Measurements from ENCODE around the gene CWC25. TPM values are rescaled to one million over a fixed set of nuclear protein-coding genes. Genes with fewer than 3 reads are reported as not detected.
A peak's percentile ranks its signal among the peaks of the same experiment; 100 is the strongest.

CWC25 gene
- total RNA-seq, 1 experiment from 2014 or later = 77.8 TPM

DNA sequence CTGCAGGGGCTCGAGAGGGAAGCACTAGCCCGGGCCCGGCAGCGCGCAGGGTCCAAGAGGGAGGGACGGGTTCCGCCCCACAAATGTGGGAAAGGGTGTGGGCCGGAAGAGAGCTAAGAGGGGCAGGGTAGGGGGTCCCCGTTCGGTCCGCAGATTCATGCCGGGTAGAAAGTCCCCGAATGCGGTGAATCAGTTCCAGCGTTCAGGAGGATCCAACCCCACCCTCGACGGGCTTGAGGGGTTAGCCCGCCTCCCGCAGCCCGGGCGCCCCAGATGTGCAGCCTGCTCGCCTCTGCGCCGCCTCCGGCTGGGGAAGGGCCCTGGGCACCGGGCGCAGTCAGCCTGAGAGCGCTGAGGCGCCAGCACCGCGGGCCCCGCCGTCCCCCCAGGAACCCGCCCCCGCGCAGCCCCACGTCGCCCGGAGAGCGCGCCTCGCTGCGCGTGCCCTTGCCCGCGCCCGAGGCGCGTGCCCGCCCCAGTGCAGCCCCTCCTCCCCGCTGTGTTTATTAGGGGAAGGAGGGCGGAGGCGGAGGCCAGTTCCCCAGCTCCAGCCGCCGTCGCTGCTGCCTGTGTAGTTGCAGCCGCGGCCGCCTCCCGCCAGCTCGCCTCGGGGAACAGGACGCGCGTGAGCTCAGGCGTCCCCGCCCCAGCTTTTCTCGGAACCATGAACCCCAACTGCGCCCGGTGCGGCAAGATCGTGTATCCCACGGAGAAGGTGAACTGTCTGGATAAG lies 44.6 kb upstream of the CWC25 start, which contains the start of gene LASP1:
Gene LASP1, plus strand, starts transcription at position 533 of the 733 bp plus-strand sequence. Its CDS starts 132 bp downstream, at position 665.
- peak within 1 kb of the TSS; percentile 97 for H3K27ac Mint-ChIP-seq (ENCODE audit: unreplicated experiment)
- BruUV-seq (replicated peaks) = no TSS peak
- H3K27me3 Mint-ChIP-seq (ENCODE audit: unreplicated experiment) = no peaks in the 10 kb centered on the region
- H3K9me3 Mint-ChIP-seq (ENCODE audit: low read depth, unreplicated experiment) = no peaks in the 10 kb centered on the region
- CTCF ChIA-PET = interaction anchor here (0.6 to 5.2 kb wide), 30 partner anchors 11 to 1097 kb away, joined by 3 to 38 read pairs (median 4); partner anchors contain the start of genes CWC25, RPL19 and RPL23
- peaks cover 58% of the 10 kb centered on the region for H3K4me1 Mint-ChIP-seq (ENCODE audit: low read depth, unreplicated experiment)
- intact Hi-C loops (cut with micrococcal nuclease; ENCODE audit: unreplicated experiment) = loop anchor here (1.0 to 5.0 kb wide), 3 partner anchors 17 to 284 kb away; partner anchors contain the start of genes PSMB3 and RPL23
- peak; percentile 100 for DNase-seq
- peaks cover 87% of the 10 kb centered on the region for H3K36me3 Mint-ChIP-seq (ENCODE audit: insufficient read depth, unreplicated experiment)
- peak within 1 kb of the TSS; percentile 95 for H3K4me3 Mint-ChIP-seq (ENCODE audit: low read depth, unreplicated experiment)
- TF ChIP-seq, protein P1, sequence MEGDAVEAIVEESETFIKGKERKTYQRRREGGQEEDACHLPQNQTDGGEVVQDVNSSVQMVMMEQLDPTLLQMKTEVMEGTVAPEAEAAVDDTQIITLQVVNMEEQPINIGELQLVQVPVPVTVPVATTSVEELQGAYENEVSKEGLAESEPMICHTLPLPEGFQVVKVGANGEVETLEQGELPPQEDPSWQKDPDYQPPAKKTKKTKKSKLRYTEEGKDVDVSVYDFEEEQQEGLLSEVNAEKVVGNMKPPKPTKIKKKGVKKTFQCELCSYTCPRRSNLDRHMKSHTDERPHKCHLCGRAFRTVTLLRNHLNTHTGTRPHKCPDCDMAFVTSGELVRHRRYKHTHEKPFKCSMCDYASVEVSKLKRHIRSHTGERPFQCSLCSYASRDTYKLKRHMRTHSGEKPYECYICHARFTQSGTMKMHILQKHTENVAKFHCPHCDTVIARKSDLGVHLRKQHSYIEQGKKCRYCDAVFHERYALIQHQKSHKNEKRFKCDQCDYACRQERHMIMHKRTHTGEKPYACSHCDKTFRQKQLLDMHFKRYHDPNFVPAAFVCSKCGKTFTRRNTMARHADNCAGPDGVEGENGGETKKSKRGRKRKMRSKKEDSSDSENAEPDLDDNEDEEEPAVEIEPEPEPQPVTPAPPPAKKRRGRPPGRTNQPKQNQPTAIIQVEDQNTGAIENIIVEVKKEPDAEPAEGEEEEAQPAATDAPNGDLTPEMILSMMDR (IDR thresholded peaks at IDR 0.05; ENCODE audit: unreplicated experiment) = no peak

DNA sequence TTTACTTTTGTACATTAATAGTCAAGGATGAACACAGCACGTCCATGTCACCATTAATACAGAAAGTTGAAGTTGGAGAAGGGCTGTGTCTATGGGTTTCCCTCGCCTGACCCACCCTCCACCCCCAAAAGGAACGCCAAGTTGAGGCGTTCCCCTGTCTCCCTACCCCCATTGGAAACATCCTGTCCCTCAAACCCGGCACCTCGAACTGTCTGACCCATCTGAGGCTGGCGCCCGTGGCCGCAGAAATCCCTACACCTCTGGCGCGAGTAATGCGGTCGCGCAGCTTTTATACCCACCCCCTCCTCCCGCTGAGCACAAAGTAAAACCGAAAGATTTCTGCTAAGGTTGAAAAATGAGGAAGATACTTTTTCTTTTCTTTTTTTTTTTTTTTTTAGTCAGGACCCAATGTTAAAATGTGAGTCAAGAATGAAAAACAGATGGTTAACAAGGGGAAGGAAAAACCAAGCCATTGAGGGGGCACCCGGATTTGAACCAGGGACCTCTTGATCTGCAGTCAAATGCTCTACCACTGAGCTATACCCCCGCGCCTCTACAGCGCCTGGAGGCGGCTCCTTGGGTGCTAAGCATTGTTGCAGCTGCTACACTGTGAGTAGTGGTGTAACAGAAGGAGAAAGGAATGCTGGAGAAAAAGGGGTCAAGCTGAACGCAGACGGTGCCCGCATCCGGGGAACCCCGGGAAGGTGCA lies 43.9 kb upstream of the CWC25 start:
- H3K27me3 Mint-ChIP-seq (ENCODE audit: unreplicated experiment) = no peaks in the 10 kb centered on the region
- BruUV-seq (replicated peaks) = no TSS peak
- H3K9me3 Mint-ChIP-seq (ENCODE audit: low read depth, unreplicated experiment) = no peaks in the 10 kb centered on the region
- TF ChIP-seq, protein P1 (IDR thresholded peaks at IDR 0.05; ENCODE audit: unreplicated experiment) = no peak
- H3K4me1 Mint-ChIP-seq (ENCODE audit: low read depth, unreplicated experiment) = peaks cover 51% of the 10 kb centered on the region
- peak overlapping the region; percentile 97 for H3K27ac Mint-ChIP-seq (ENCODE audit: unreplicated experiment)
- peaks cover 80% of the 10 kb centered on the region for H3K36me3 Mint-ChIP-seq (ENCODE audit: insufficient read depth, unreplicated experiment)
- DNase-seq = peak; percentile 100
- CTCF ChIA-PET = interaction anchor here (0.5 to 5.2 kb wide), 31 partner anchors 8 to 1098 kb away, joined by 3 to 38 read pairs (median 4); partner anchors contain the start of gene RPL23
- intact Hi-C loops (cut with micrococcal nuclease; ENCODE audit: unreplicated experiment) = loop anchor here (1.0 to 5.0 kb wide), 3 partner anchors 16 to 284 kb away; partner anchors contain the start of genes PSMB3 and RPL23
- peak overlapping the region; percentile 95 for H3K4me3 Mint-ChIP-seq (ENCODE audit: low read depth, unreplicated experiment)

DNA sequence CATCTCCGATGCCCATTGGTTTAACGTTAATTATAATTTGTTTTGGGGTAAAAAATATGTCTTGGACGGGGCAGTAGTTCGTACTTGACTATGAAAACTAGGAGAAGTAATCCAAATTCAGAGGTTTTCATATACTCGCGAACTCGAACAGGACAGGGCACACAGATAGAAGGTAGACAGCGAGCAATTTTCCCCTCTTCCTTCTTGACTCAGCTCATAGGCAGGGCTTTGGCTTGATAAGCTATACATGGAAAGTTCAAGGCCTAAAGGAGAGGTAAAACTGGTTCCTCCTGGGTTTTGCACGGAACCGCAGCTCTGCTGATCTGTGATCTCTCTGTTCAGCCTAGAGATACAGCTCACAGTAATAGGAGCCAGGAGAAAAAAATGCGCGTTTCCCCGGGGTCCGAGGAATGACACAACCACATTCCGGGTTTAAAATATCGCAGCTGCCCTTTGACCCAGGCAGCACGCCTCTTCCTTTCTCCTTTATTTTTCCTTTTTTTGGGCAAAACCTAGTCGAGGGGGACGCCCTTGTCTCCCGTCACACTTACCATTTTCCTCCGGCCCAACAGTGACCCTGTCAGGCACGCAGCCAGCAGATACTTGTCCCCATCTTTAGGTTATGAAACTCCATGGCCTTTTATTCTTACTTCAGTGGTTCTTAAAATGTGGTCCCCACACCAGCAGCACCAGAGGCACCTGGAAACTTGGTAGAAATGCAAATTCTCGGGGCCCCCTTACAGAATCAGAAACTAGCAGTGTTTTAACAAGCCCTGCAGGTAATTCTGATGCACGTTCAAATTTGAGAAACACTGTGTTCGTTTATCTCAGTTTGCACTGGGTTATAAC lies 43.1 kb upstream of the CWC25 start:
- intact Hi-C loops (cut with micrococcal nuclease; ENCODE audit: unreplicated experiment) = loop anchor here (2.0 to 5.0 kb wide), 2 partner anchors 15 to 116 kb away; partner anchors contain the start of genes PSMB3 and RPL23
- no peaks in the 10 kb centered on the region for H3K27me3 Mint-ChIP-seq (ENCODE audit: unreplicated experiment)
- H3K9me3 Mint-ChIP-seq (ENCODE audit: low read depth, unreplicated experiment) = no peaks in the 10 kb centered on the region
- peak overlapping the region; percentile 95 for H3K4me3 Mint-ChIP-seq (ENCODE audit: low read depth, unreplicated experiment)
- TF ChIP-seq, protein P1 (IDR thresholded peaks at IDR 0.05; ENCODE audit: unreplicated experiment) = no peak
- H3K36me3 Mint-ChIP-seq (ENCODE audit: insufficient read depth, unreplicated experiment) = peaks cover 76% of the 10 kb centered on the region
- TSS peak; percentile 44 for BruUV-seq (replicated peaks)
- CTCF ChIA-PET = interaction anchor here (0.5 to 5.2 kb wide), 20 partner anchors 9 to 959 kb away, joined by 3 to 38 read pairs (median 6); partner anchors contain the start of genes PLXDC1, PSMB3 and RPL23
- peaks cover 50% of the 10 kb centered on the region for H3K4me1 Mint-ChIP-seq (ENCODE audit: low read depth, unreplicated experiment)
- H3K27ac Mint-ChIP-seq (ENCODE audit: unreplicated experiment) = peak overlapping the region; percentile 97
- DNase-seq = peak; percentile 78
